Limb (tissue), 2 donors: ENCODE measurements around the gene TTC34.
"Not testable (repeated sequence)": the region's sequence is repeated elsewhere in the genome, so short reads cannot be mapped to it uniquely, and the experiment has no call there.

Source experiments
- DNase-seq, 2 donors: peaks; one replicate each; pipeline ENCODE4 v3.0.0-alpha.2; 2016; ENCODE audit errors: extremely low spot score in 2 of 2

TTC34 gene

GRCh38 chr1:2630498-2631135, 170.9 kb downstream of the TTC34 start:
- no peak for DNase-seq

GRCh38 chr1:2629627-2630497, 171.6 kb downstream of the TTC34 start:
- DNase-seq = peak in 1 of 2 donors; percentile 23

- DNase-seq = peak in 1 of 2 donors; percentile 29
These were observed 172.4 kb downstream of the TTC34 start for GRCh38 chr1:2628933-2629626.

- DNase-seq = peak in 1 of 2 donors; percentile 36
These were observed 173.1 kb downstream of the TTC34 start for GRCh38 chr1:2628191-2628932.

GRCh38 chr1:2627746-2628145, 173.7 kb downstream of the TTC34 start:
- DNase-seq = peak in 1 of 2 donors; percentile 21

GRCh38 chr1:2625748-2626147, 175.7 kb downstream of the TTC34 start:
- DNase-seq = not testable (repeated sequence)

- no peak for DNase-seq
These were observed 176.2 kb downstream of the TTC34 start for GRCh38 chr1:2625311-2625710.

GRCh38 chr1:2624735-2625300, 176.7 kb downstream of the TTC34 start:
- no peak for DNase-seq

- DNase-seq = no peak
These were observed 177.7 kb downstream of the TTC34 start for GRCh38 chr1:2623571-2624337.

GRCh38 chr1:2617971-2618470, 183.5 kb downstream of the TTC34 start:
- DNase-seq = peak in 1 of 2 donors; percentile 20

GRCh38 chr1:2614145-2614544, 187.3 kb downstream of the TTC34 start:
- DNase-seq = no peak

GRCh38 chr1:2612591-2613365, 188.7 kb downstream of the TTC34 start:
- no peak for DNase-seq

- no peak for DNase-seq
These were observed 189.7 kb downstream of the TTC34 start for GRCh38 chr1:2611621-2612437.

GRCh38 chr1:2611031-2611501, 190.4 kb downstream of the TTC34 start:
- DNase-seq = peak; percentile 18 to 73

- peak; percentile 1 to 54 for DNase-seq
These were observed 191.2 kb downstream of the TTC34 start for GRCh38 chr1:2610036-2610959.

GRCh38 chr1:2609319-2610035, 192.0 kb downstream of the TTC34 start:
- DNase-seq = no peak
